Tibial nerve (tissue), 4 donors: Measurements from ENCODE around the gene GMDS. TPM values are rescaled to one million over a fixed set of nuclear protein-coding genes. Genes with fewer than 3 reads are reported as not detected.

ENCODE experiments used
- DNase-seq, 2 donors: peaks; one replicate each; pipeline ENCODE4 v3.0.0-alpha.2; 2019; ENCODE audit warnings: low spot score in 2 of 2
- H3K27ac ChIP-seq, 4 donors: fragments of 200-600 bp; sonication (generic) in 3 of 4; one replicate each; pipeline ENCODE4 v1.5.1; 2017 to 2019; ENCODE audit warnings: mild to moderate bottlenecking in 1 of 4
- H3K27me3 ChIP-seq, 2 donors: fragments of 200-600 bp; sonication (generic) in 1 of 2; one replicate each; pipeline versions ENCODE4 v1.5.1 to v1.6.0; 2017 to 2019
- H3K36me3 ChIP-seq, 3 donors: fragments of 200-600 bp; sonication (generic); one replicate each; pipeline ENCODE4 v1.5.1; 2018 to 2019
- H3K4me1 ChIP-seq, 4 donors: fragments of 200-600 bp; sonication (generic) in 3 of 4; one replicate each; pipeline ENCODE4 v1.5.1; 2017 to 2019
- H3K4me3 ChIP-seq, 4 donors: fragments of 200-600 bp; sonication (generic) in 3 of 4; one replicate each; pipeline ENCODE4 v1.5.1; 2017 to 2019; ENCODE audit warnings: mild to moderate bottlenecking in 1 of 4, moderate library complexity in 1 of 4
- H3K9me3 ChIP-seq, 4 donors: fragments of 200-600 bp; sonication (generic) in 3 of 4; one replicate each; pipeline ENCODE4 v1.5.1; 2017 to 2019
- CTCF ChIP-seq, 5 experiments: fragments of 200-600 bp in 3 of 5; fragments of 450-650 bp in 2 of 5; sonication (generic) in 3 of 5; IDR thresholded peaks; one replicate each; pipeline ENCODE4 v1.5.1; 2016 to 2019; ENCODE audit warnings: antibody characterized with exemption in 5 of 5, mild to moderate bottlenecking in 3 of 5, moderate library complexity in 2 of 5
- EP300 ChIP-seq, 2 donors: sonication (generic); formaldehyde crosslinking; IDR thresholded peaks; one replicate each; pipeline ENCODE4 v1.6.1; 2017; ENCODE audit warnings: antibody characterized with exemption in 2 of 2, mild to moderate bottlenecking in 1 of 2
- POLR2A ChIP-seq, 2 donors: fragments of 450-650 bp; IDR thresholded peaks; one replicate each; pipeline ENCODE4 v1.6.1; 2017; ENCODE audit warnings: antibody characterized with exemption in 2 of 2, mild to moderate bottlenecking in 2 of 2, moderate library complexity in 2 of 2
- WGBS, 2 donors: methylation state at CpG; one replicate each; pipeline ENCODE4 v1.1.5; 2018; 5-methylcytosine and 5-hydroxymethylcytosine counted together
- total RNA-seq, 4 donors: library from RNA; depleted of rRNA; stranded (reverse); fragments of >200 nt; gene quantifications; one replicate each; pipeline ENCODE4 v1.1.0, GENCODE V29; 2016

GMDS gene
- total RNA-seq, 4 donors from 2014 or later: 14.9 to 46.5 (median 32.8) TPM

- TF ChIP-seq CTCF (IDR thresholded peaks at IDR 0.05) (no peak), EP300 (IDR thresholded peaks at IDR 0.05) (no peak), POLR2A (IDR thresholded peaks at IDR 0.05) (no peak)
- Histone ChIP-seq H3K9me3 (peaks cover 0 to 2% (median 0%) of the 10 kb centered on the region in 4 donors), H3K36me3 (peaks cover 0 to 51% (median 0%) of the 10 kb centered on the region in 3 donors), H3K4me1 (peaks cover 0 to 16% (median 10%) of the 10 kb centered on the region in 4 donors), H3K27ac (no peak overlapping the region), H3K27me3 (no peaks in the 10 kb centered on the region), H3K4me3 (no peak overlapping the region)
- 92 to 97% methylated on average over 7 of the region's 7 CpGs for WGBS, 2 donors
- no peak for DNase-seq
Observed at GRCh38 chr6:2249126-2249525, 3.7 kb upstream of the GMDS start.

GRCh38 chr6:2247664-2248063 is 2.3 kb upstream of the GMDS start:
- Histone ChIP-seq H3K4me1 (peaks cover 0 to 16% (median 10%) of the 10 kb centered on the region in 4 donors), H3K9me3 (no peaks in the 10 kb centered on the region), H3K27ac (no peak overlapping the region), H3K4me3 (no peak overlapping the region), H3K36me3 (peaks cover 0 to 37% (median 0%) of the 10 kb centered on the region in 3 donors), H3K27me3 (no peaks in the 10 kb centered on the region)
- 90 to 97% methylated on average over 5 of the region's 5 CpGs for WGBS, 2 donors
- TF ChIP-seq EP300 (IDR thresholded peaks at IDR 0.05): no peak
- no peak for TF ChIP-seq CTCF (IDR thresholded peaks at IDR 0.05)
- no peak for TF ChIP-seq POLR2A (IDR thresholded peaks at IDR 0.05)
- no peak for DNase-seq

- Histone ChIP-seq H3K4me1 (peaks cover 0 to 16% (median 10%) of the 10 kb centered on the region in 4 donors), H3K27me3 (no peaks in the 10 kb centered on the region), H3K36me3 (peaks cover 0 to 25% (median 0%) of the 10 kb centered on the region in 3 donors), H3K27ac (peak overlapping the region; percentile 76 to 90 (median 87)), H3K9me3 (no peaks in the 10 kb centered on the region), H3K4me3 (peak overlapping the region; percentile 65 to 76 (median 72))
- 21 to 22% methylated on average over 28 to 31 of the region's 31 CpGs for WGBS, 2 donors
- TF ChIP-seq EP300 (IDR thresholded peaks at IDR 0.05) (no peak), CTCF (IDR thresholded peaks at IDR 0.05) (no peak), POLR2A (IDR thresholded peaks at IDR 0.05) (no peak)
- peak; percentile 18 to 43 for DNase-seq
Observed at GRCh38 chr6:2245877-2246863, 765 bp upstream of the GMDS start.

- Histone ChIP-seq H3K4me1 (peaks cover 0 to 16% (median 10%) of the 10 kb centered on the region in 4 donors), H3K36me3 (peaks cover 0 to 9% (median 0%) of the 10 kb centered on the region in 3 donors), H3K4me3 (peak overlapping the region; percentile 65 to 87 (median 75)), H3K27ac (peak overlapping the region in 3 of 4 donors; percentile 3 to 90 (median 87)), H3K27me3 (no peaks in the 10 kb centered on the region), H3K9me3 (no peaks in the 10 kb centered on the region)
- DNase-seq: no peak
- TF ChIP-seq EP300 (IDR thresholded peaks at IDR 0.05): no peak
- no peak for TF ChIP-seq CTCF (IDR thresholded peaks at IDR 0.05)
- WGBS, 2 donors: 30 to 36% methylated on average over 27 to 32 of the region's 32 CpGs
Observed at GRCh38 chr6:2244261-2245102, 923 bp downstream of the GMDS start.
